IMR-90 (cell line): Measurements from ENCODE around the gene UST. TPM values are rescaled to one million over a fixed set of nuclear protein-coding genes. Genes with fewer than 3 reads are reported as not detected.

ENCODE experiments used
- ATAC-seq: fragments of 200-7000 bp; cut with Tn5 transposase; 2 replicates; pipeline ENCODE4 v1.9.1; 2020; ENCODE audit warnings: low read depth, mild to moderate bottlenecking, moderate library complexity
- BruUV-seq: library from RNA; stranded (reverse); fragments of 400-500 nt; replicated peaks from 2 replicates; lab custom pipeline; 2021; lab: Mats Ljungman, UMichigan
- CTCF ChIA-PET: fragments of 300-600 bp; formaldehyde crosslinking; extraction: SDS; loops from one replicate; lab custom pipeline; 2021; ENCODE audit warnings: antibody characterized with exemption; lab: Yijun Ruan, JAX
- POLR2A ChIA-PET: fragments of 300-600 bp; sonication (Branson Sonifier 250); formaldehyde crosslinking; loops from one replicate; lab custom pipeline; 2022; ENCODE audit warnings: antibody characterized with exemption; ENCODE audit not compliant: unreplicated experiment; lab: Charles Lee
- DNase-seq: peaks from one replicate; pipeline ENCODE4 v3.0.0; 2013
- H2AFZ ChIP-seq: replicated peaks from 2 replicates; pipeline ENCODE3; 2013; ENCODE audit warnings: low read length, mild to moderate bottlenecking; ENCODE audit not compliant: poor library complexity
- H2AK5ac ChIP-seq: 2 replicates; pipeline ENCODE4 v1.6.1; 2013; ENCODE audit warnings: low read depth, low read length, inconsistent platforms
- H2AK9ac ChIP-seq: replicated peaks from 2 replicates; pipeline ENCODE3; 2013; ENCODE audit warnings: mild to moderate bottlenecking, low read depth, low read length, moderate library complexity; ENCODE audit not compliant: poor library complexity
- H2BK120ac ChIP-seq: 2 replicates; pipeline ENCODE4 v1.6.1; 2013; ENCODE audit warnings: low read depth, low read length, inconsistent platforms
- H2BK15ac ChIP-seq: 3 replicates; pipeline ENCODE4 v1.6.1; 2013; ENCODE audit warnings: low read depth, low read length, inconsistent platforms
- H2BK20ac ChIP-seq: 2 replicates; pipeline ENCODE4 v1.6.1; 2013; ENCODE audit warnings: low read depth, mild to moderate bottlenecking, inconsistent platforms, low read length, moderate library complexity
- H2BK5ac ChIP-seq: 2 replicates; pipeline ENCODE4 v1.6.1; 2013; ENCODE audit warnings: mild to moderate bottlenecking, low read depth, low read length, inconsistent platforms; ENCODE audit not compliant: poor library complexity, severe bottlenecking
- H3K14ac ChIP-seq: replicated peaks from 2 replicates; pipeline ENCODE4 v1.6.1; 2013; ENCODE audit warnings: low read depth, low read length, inconsistent platforms
- H3K18ac ChIP-seq: 2 replicates; pipeline ENCODE4 v1.6.1; 2013; ENCODE audit warnings: low read depth, low read length, control low read depth
- H3K23ac ChIP-seq: 2 replicates; pipeline ENCODE4 v1.6.1; 2013; ENCODE audit warnings: low read depth, low read length, inconsistent platforms
- H3K27ac ChIP-seq: 2 replicates; pipeline ENCODE4 v1.5.1; 2013; ENCODE audit warnings: mild to moderate bottlenecking, control low read depth, low read length; ENCODE audit not compliant: insufficient read depth
- H3K27me3 ChIP-seq: 2 replicates; pipeline ENCODE4 v1.6.1; 2013; ENCODE audit warnings: low read length; ENCODE audit not compliant: control insufficient read depth, insufficient read depth
- H3K36me3 ChIP-seq: 2 replicates; pipeline ENCODE4 v1.6.1; 2013; ENCODE audit warnings: low read length, mixed read lengths; ENCODE audit not compliant: control insufficient read depth, insufficient read depth
- H3K4ac ChIP-seq: 2 replicates; pipeline ENCODE4 v1.6.1; 2013; ENCODE audit warnings: low read depth, low read length, inconsistent platforms
- H3K4me1 ChIP-seq: 2 replicates; pipeline ENCODE4 v1.6.1; 2013; ENCODE audit warnings: low read length, mixed read lengths; ENCODE audit not compliant: control insufficient read depth, insufficient read depth
- H3K4me2 ChIP-seq: 2 replicates; pipeline ENCODE4 v1.6.1; 2013; ENCODE audit warnings: low read depth, mild to moderate bottlenecking, control low read depth, low read length, moderate library complexity
- H3K4me3 ChIP-seq: 2 replicates; pipeline ENCODE4 v1.5.1; 2013; ENCODE audit warnings: low read depth, mild to moderate bottlenecking, control low read depth, low read length, moderate library complexity; ENCODE audit not compliant: insufficient read depth
- H3K56ac ChIP-seq: 2 replicates; pipeline ENCODE4 v1.6.1; 2013; ENCODE audit warnings: low read length, inconsistent platforms; ENCODE audit not compliant: insufficient read depth; ENCODE audit errors: extremely low read depth
- H3K79me1 ChIP-seq, 2 experiments: 2 replicates each; pipeline ENCODE4 v1.6.1; 2013; ENCODE audit warnings: low read length in 2 of 2, inconsistent platforms in 1 of 2, low read depth in 1 of 2
- H3K9ac ChIP-seq: 2 replicates; pipeline ENCODE4 v1.6.1; 2013; ENCODE audit warnings: low read depth, low read length, control low read depth
- H3K9me1 ChIP-seq: 2 replicates; pipeline ENCODE4 v1.6.1; 2013; ENCODE audit warnings: low read length, inconsistent platforms; ENCODE audit not compliant: insufficient read depth
- H3K9me3 ChIP-seq: 2 replicates; pipeline ENCODE4 v1.6.1; 2013; ENCODE audit warnings: low read length; ENCODE audit not compliant: control insufficient read depth, insufficient read depth
- H4K20me1 ChIP-seq: 2 replicates; pipeline ENCODE4 v1.6.1; 2013; ENCODE audit warnings: low read length, inconsistent platforms; ENCODE audit not compliant: insufficient read depth
- H4K5ac ChIP-seq: 2 replicates; pipeline ENCODE4 v1.6.1; 2013; ENCODE audit warnings: mild to moderate bottlenecking, low read depth, low read length, control low read depth
- H4K8ac ChIP-seq, 2 experiments: 2 replicates each; pipeline ENCODE4 v1.6.1; 2013; ENCODE audit warnings: low read depth in 2 of 2, low read length in 2 of 2, control low read depth in 1 of 2, inconsistent platforms in 1 of 2
- H4K91ac ChIP-seq: 2 replicates; pipeline ENCODE4 v1.6.1; 2013; ENCODE audit warnings: low read depth, low read length, inconsistent platforms; ENCODE audit not compliant: insufficient read depth
- BHLHE40 ChIP-seq: fragments of 150-350 bp; IDR thresholded peaks from 2 replicates; pipeline ENCODE4 v1.6.1; 2016; ENCODE audit warnings: mild to moderate bottlenecking, low read depth, low read length
- CEBPB ChIP-seq: IDR thresholded peaks from 2 replicates; pipeline ENCODE4 v1.6.1; 2012; ENCODE audit warnings: low read depth, low read length, improper control_type of control experiment
- CHD1 ChIP-seq: IDR thresholded peaks from 2 replicates; pipeline ENCODE4 v1.6.1; 2012; ENCODE audit warnings: low read depth, low read length, improper control_type of control experiment
- FOS ChIP-seq: fragments of 150-350 bp; IDR thresholded peaks from 2 replicates; pipeline ENCODE4 v1.6.1; 2016; ENCODE audit warnings: low read depth, low read length
- MAFK ChIP-seq: IDR thresholded peaks from 2 replicates; pipeline ENCODE4 v1.6.1; 2012; ENCODE audit warnings: low read depth, low read length, improper control_type of control experiment
- MAZ ChIP-seq: IDR thresholded peaks from 2 replicates; pipeline ENCODE4 v1.6.1; 2012; ENCODE audit warnings: low read depth, mild to moderate bottlenecking, low read length, improper control_type of control experiment, moderate library complexity, borderline replicate concordance
- NFE2L2 ChIP-seq: fragments of 150-350 bp; IDR thresholded peaks from 2 replicates; pipeline ENCODE4 v1.6.1; 2016; ENCODE audit warnings: low read depth, mild to moderate bottlenecking, low read length
- POLR2A ChIP-seq: IDR thresholded peaks from 2 replicates; pipeline ENCODE4 v1.6.1; 2012; ENCODE audit warnings: mild to moderate bottlenecking, low read depth, low read length
- RAD21 ChIP-seq: IDR thresholded peaks from 2 replicates; pipeline ENCODE4 v1.6.1; 2012; ENCODE audit warnings: low read length, improper control_type of control experiment
- RCOR1 ChIP-seq: IDR thresholded peaks from 2 replicates; pipeline ENCODE4 v1.6.1; 2012; ENCODE audit warnings: mild to moderate bottlenecking, low read length, improper control_type of control experiment; ENCODE audit not compliant: insufficient replicate concordance
- RFX5 ChIP-seq: IDR thresholded peaks from 2 replicates; pipeline ENCODE4 v1.8.0; 2012; ENCODE audit warnings: low read depth, mild to moderate bottlenecking, low read length, moderate library complexity
- SMC3 ChIP-seq: fragments of 150-350 bp; IDR thresholded peaks from 2 replicates; pipeline ENCODE4 v1.6.1; 2016; ENCODE audit warnings: low read depth, mild to moderate bottlenecking, antibody characterized with exemption, low read length, moderate library complexity
- WGBS, 2 experiments: methylation state at CpG; one replicate each; pipeline versions ENCODE4 v1.1.5 to v1.1.7; 2013; ENCODE audit warnings: missing lambda C conversion rate in 2 of 2; ENCODE audit not compliant: insufficient read length in 1 of 2; ENCODE audit errors: extremely low coverage in 2 of 2; 5-methylcytosine and 5-hydroxymethylcytosine counted together
- dilution Hi-C: fragments of 300-500 bp; cut with HindIII; formaldehyde crosslinking; loops from one replicate; pipeline ENCODE4 v1.14.3; 2018; ENCODE audit warnings: low sequenced_read_pairs; ENCODE audit not compliant: unreplicated experiment
- in situ Hi-C: fragments of 300-500 bp; cut with MboI; formaldehyde crosslinking; loops from 3 replicates; pipeline ENCODE4 v1.14.3; 2019; ENCODE audit warnings: low sequenced_read_pairs, inconsistent platforms, mixed read lengths
- intact Hi-C: fragments of 100-400 bp; cut with micrococcal nuclease; formaldehyde crosslinking; loops from 2 replicates; pipeline ENCODE4 v1.10.0; 2022
- polyA plus RNA-seq, 3 experiments: library from polyadenylated mRNA; depleted of rRNA; stranded (reverse); fragments of >200 nt; gene quantifications; 2 replicates each; pipeline ENCODE4 v1.2.3, GENCODE V29; 2012; ENCODE audit warnings: low replicate concordance in 1 of 3
- total RNA-seq: library from RNA; depleted of rRNA; stranded (reverse); fragments of >200 nt; gene quantifications from 2 replicates; pipeline ENCODE4 v1.2.3, GENCODE V29; 2012
- TF ChIP-seq, protein P1 (sequence below): fragments of 150-350 bp; IDR thresholded peaks from 2 replicates; pipeline ENCODE4 v1.6.1; 2016; ENCODE audit warnings: low read depth, mild to moderate bottlenecking, low read length, moderate library complexity, borderline replicate concordance
- TF ChIP-seq, protein P2 (sequence below): fragments of 150-350 bp; IDR thresholded peaks from 2 replicates; pipeline ENCODE4 v1.6.1; 2017; ENCODE audit warnings: mild to moderate bottlenecking, antibody characterized with exemption, low read length, low read depth
- TF ChIP-seq, protein P3 (sequence below): conservative IDR thresholded peaks from 2 replicates; pipeline ENCODE4 v1.5.1; 2012; ENCODE audit warnings: mild to moderate bottlenecking, low read depth, low read length, improper control_type of control experiment

The UST gene
- total and polyA plus RNA-seq, 2 of the 4 experiments (the other 2 are of a cell fraction) = 7.7 to 13.8 TPM

DNA sequence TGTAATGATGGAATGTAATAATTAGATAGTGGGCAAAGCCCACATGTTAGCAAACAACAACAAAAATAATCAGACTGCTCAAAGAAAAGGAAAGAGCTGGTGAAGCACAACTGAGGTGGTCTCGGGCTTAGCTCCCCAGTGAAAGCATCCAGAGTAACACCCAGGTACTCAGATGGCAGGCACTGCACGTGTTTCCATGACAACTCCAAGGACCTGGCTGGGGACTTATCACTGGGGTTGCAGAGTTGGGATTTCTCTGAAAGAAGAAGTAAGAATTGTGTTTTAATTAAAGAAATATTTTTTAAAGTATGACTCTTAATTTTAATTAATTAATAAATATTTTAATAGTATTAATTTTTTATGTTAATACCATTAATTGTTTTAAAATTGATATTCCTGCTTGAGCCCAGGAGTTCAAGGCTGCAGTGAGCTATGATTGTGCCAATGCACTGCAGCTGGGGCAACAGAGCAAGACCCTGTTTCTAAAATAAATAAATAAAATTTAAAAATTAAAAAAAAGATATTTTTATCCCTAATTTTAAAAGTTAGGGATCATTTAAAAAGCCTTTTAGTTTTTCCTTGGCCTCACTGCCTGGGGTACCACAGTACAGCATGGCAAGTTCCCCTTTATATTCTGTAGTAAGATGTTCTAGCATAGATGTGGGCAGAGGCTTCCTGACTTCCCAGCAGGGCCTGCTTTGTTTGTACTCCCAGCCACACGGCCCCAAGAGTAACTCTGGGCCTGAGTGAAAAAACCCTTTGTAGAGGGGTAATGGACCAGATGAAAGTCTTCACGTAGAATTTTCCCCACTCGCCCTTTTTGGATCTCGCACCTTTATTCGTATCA, 42.2 kb upstream of the UST start:
- intact Hi-C loops (no loop called here), in situ Hi-C loops (no loop called here), dilution Hi-C loops (no loop called here)
- H3K79me1 ChIP-seq = no peaks in the 10 kb centered on the region
- H2BK15ac ChIP-seq = no peak overlapping the region
- no peaks in the 10 kb centered on the region for H3K27me3 ChIP-seq
- no peaks in the 10 kb centered on the region for H3K9me3 ChIP-seq
- no peak overlapping the region for H3K4me2 ChIP-seq
- H4K91ac ChIP-seq = no peak overlapping the region
- H2AK5ac ChIP-seq = no peak overlapping the region
- no peak overlapping the region for H2AFZ ChIP-seq
- H3K14ac ChIP-seq = no peak overlapping the region
- no peak overlapping the region for H3K4me3 ChIP-seq
- CTCF ChIA-PET = no interaction called here
- no peak overlapping the region for H3K9ac ChIP-seq
- no peak overlapping the region for H3K23ac ChIP-seq
- no peak overlapping the region for H3K27ac ChIP-seq
- no peak overlapping the region for H2BK120ac ChIP-seq
- H3K18ac ChIP-seq = no peak overlapping the region
- WGBS, 2 experiments = no CpG with 5 or more reads among the region's 7 CpGs
- DNase-seq (no peak), ATAC-seq (no peak)
- POLR2A ChIA-PET = interaction anchor here (1.2 kb wide), 1 partner anchor 17 kb away, joined by 4 read pairs; no protein-coding TSS in a partner anchor
- BruUV-seq = no TSS peak
- no peak overlapping the region for H4K8ac ChIP-seq
- H2BK20ac ChIP-seq = no peak overlapping the region
- H3K56ac ChIP-seq = no peak overlapping the region
- no peaks in the 10 kb centered on the region for H3K36me3 ChIP-seq
- H4K5ac ChIP-seq = no peak overlapping the region
- H3K9me1 ChIP-seq = no peaks in the 10 kb centered on the region
- no peak overlapping the region for H3K4ac ChIP-seq
- no peak overlapping the region for H2BK5ac ChIP-seq
- no peak overlapping the region for H2AK9ac ChIP-seq
- peaks cover 5% of the 10 kb centered on the region for H3K4me1 ChIP-seq
- no peaks in the 10 kb centered on the region for H4K20me1 ChIP-seq
- TF ChIP-seq CEBPB (no peak), NFE2L2 (no peak), SMC3 (no peak), MAZ (no peak), RCOR1 (no peak), FOS (no peak), CHD1 (no peak), RFX5 (no peak), BHLHE40 (no peak), RAD21 (no peak), MAFK (no peak), POLR2A (no peak)
- TF ChIP-seq, protein P1, sequence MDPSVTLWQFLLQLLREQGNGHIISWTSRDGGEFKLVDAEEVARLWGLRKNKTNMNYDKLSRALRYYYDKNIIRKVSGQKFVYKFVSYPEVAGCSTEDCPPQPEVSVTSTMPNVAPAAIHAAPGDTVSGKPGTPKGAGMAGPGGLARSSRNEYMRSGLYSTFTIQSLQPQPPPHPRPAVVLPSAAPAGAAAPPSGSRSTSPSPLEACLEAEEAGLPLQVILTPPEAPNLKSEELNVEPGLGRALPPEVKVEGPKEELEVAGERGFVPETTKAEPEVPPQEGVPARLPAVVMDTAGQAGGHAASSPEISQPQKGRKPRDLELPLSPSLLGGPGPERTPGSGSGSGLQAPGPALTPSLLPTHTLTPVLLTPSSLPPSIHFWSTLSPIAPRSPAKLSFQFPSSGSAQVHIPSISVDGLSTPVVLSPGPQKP = no peak
- TF ChIP-seq, protein P2, sequence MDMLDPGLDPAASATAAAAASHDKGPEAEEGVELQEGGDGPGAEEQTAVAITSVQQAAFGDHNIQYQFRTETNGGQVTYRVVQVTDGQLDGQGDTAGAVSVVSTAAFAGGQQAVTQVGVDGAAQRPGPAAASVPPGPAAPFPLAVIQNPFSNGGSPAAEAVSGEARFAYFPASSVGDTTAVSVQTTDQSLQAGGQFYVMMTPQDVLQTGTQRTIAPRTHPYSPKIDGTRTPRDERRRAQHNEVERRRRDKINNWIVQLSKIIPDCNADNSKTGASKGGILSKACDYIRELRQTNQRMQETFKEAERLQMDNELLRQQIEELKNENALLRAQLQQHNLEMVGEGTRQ = no peak
- TF ChIP-seq, protein P3, sequence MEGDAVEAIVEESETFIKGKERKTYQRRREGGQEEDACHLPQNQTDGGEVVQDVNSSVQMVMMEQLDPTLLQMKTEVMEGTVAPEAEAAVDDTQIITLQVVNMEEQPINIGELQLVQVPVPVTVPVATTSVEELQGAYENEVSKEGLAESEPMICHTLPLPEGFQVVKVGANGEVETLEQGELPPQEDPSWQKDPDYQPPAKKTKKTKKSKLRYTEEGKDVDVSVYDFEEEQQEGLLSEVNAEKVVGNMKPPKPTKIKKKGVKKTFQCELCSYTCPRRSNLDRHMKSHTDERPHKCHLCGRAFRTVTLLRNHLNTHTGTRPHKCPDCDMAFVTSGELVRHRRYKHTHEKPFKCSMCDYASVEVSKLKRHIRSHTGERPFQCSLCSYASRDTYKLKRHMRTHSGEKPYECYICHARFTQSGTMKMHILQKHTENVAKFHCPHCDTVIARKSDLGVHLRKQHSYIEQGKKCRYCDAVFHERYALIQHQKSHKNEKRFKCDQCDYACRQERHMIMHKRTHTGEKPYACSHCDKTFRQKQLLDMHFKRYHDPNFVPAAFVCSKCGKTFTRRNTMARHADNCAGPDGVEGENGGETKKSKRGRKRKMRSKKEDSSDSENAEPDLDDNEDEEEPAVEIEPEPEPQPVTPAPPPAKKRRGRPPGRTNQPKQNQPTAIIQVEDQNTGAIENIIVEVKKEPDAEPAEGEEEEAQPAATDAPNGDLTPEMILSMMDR = no peak
